Endometrium (tissue), 2 donors: ENCODE measurements around the gene RASSF8.

ENCODE experiments used
- FAIRE-seq: peaks from 2 replicates; lab custom pipeline; 2012; peaks lifted over from hg19 to GRCh38; lab: Jason Lieb, UNC
- donor health status: control.
- donor health status: control.

RASSF8 gene

DNA sequence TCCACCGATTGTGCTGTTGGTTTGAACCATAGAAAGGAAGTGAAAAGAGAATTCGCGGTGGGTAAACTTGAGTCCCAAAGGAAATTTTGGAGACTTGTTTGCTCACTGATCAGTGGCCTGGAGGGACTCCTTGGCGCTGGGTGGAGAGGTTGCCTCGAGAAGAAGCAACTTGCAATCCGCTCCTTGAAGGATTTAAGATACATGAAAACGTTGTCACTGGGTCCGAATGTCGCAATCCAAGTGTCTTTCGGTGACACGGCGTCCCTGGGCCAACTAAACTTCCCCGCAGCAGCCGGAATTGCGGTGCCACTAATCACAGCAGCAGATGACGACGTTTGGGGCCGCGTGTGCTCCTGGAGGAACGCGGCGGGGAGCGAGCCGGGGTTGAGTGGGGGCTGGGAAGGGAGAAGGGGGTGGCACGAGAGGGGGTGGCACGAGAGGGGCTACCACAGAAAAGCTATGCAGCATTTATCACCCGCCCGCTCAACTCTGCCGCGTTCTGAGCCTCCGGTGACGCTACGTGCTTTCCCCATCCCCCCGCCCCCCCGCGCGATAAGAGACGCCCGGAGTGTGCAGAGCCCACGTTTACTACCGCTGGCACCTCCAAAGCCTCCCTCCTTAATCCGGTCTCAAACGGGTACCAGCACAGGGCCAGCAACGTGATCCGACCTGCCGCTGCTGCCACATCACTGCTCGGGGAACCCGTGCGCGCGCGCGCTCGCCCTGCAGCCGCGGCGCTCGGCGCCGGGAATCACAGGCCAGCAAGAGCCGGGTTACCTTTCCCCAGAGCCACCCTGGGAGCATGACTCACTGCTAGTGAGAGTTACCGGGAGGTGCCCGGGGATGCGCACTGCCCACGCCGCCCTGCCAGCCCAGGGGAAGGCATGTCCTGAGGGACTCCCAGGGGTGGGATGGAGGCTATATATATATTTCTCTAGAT lies 167.2 kb downstream of the RASSF8 start:
- no peak for FAIRE-seq

- no peak for FAIRE-seq
Measured at GRCh38 chr12:26126340-26127284, 168.1 kb downstream of the RASSF8 start.

DNA sequence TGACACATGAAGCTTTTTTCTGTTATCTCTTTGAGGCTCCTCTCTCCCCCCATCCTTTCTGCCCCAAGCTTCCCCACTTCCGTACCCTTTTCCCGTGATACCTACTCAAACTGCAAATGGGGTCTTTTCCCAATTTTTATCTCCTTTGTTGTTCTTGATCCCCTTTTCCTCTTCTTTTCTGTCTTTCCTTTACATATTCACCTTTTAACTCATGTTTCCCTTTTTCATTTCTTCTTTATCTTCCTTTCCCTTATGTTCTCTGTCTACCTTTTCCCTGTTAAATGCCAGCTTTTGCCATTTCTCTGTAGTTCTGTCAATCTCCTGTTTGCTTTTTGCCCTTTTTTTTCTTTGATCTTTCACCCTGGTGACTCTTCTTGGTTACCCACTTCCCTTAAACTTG lies 168.9 kb downstream of the RASSF8 start:
- no peak for FAIRE-seq

DNA sequence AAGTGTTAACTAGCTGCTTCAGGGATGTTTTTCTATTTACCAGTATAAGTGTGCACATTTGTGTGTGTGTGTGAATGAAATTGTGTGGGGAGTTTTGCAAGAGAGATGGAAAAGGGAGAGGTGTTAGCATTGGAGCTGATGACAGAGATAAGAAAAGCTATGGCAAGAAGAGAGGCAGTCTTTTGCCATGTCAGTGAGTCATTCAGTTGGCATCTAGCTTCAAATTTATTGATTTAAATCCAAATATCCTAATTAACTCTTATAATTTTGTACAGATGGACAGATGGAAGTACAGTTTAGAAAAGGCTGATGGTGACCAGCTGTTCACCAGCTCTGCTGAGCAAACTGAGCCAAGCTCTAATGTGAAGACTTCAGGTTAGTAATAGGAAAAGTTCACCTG lies 169.7 kb downstream of the RASSF8 start:
- FAIRE-seq, result no peak
